Measurements from ENCODE around the gene PCSK1. TPM values are rescaled to one million over a fixed set of nuclear protein-coding genes. Genes with fewer than 3 reads are reported as not detected.

The PCSK1 gene
- polyA plus RNA-seq (2013), result 0.04 TPM

DNA sequence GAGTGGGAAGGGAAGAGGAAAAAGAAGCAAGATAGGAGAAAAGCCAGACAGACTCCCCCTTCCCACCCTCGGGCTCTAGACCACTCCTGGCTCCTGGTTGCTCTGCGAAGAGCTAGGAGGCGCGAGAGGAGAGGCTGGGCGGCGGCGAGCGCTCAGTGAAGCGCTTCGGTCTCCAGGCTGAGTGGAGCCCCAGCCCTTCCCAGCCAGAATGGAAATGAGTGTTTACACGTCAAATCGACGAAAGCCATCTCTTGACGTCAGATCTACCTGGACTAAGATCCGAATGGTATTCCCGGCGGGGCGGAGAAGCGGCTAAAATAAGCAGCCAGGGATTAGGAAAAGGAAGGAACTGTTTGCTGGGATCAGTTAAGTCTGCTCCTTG is at the start of gene PCSK1:
PCSK1 (minus strand) TSS at position 183 of the 382 bp plus-strand sequence. CDS start 206 bp downstream, outside the sequence.
- no peak within 1 kb of the TSS for H3K4me3 ChIP-seq (ENCODE audit: control insufficient read depth in 1 of 7, extremely low read depth in 1 of 7, insufficient read depth in 4 of 7, low read depth in 2 of 7, low read length in 6 of 7)
- H3K27ac ChIP-seq (ENCODE audit: insufficient read depth in 1 of 2, low read depth in 1 of 2, low read length in 2 of 2, poor library complexity in 1 of 2, severe bottlenecking in 2 of 2), result no peak within 1 kb of the TSS
- 9% methylated on average over 17 of the region's 19 CpGs for WGBS (ENCODE audit: insufficient coverage)
- peaks cover 19 to 62% (median 47%) of the 10 kb centered on the region in 5 experiments for H3K27me3 ChIP-seq (replicated peaks in 2 of 5; ENCODE audit: control insufficient read depth in 4 of 5, insufficient read depth in 5 of 5, low read length in 4 of 5)
- CTCF ChIA-PET, result no interaction called here
- DNase-seq, result no peak
- peaks cover 0 to 8% (median 7%) of the 10 kb centered on the region in 5 experiments for H3K9me3 ChIP-seq (ENCODE audit: control extremely low read depth in 1 of 5, control insufficient read depth in 4 of 5, insufficient read depth in 2 of 5, low read depth in 1 of 5, low read length in 4 of 5)
- H3K4me1 ChIP-seq (ENCODE audit: control extremely low read depth in 1 of 4, control insufficient read depth in 4 of 4, insufficient read depth in 4 of 4, low read length in 3 of 4), result no peaks in the 10 kb centered on the region
- POLR2A ChIA-PET, result no interaction called here
- H3K36me3 ChIP-seq (ENCODE audit: control insufficient read depth in 4 of 4, insufficient read depth in 4 of 4, low read length in 3 of 4), result no peaks in the 10 kb centered on the region

DNA sequence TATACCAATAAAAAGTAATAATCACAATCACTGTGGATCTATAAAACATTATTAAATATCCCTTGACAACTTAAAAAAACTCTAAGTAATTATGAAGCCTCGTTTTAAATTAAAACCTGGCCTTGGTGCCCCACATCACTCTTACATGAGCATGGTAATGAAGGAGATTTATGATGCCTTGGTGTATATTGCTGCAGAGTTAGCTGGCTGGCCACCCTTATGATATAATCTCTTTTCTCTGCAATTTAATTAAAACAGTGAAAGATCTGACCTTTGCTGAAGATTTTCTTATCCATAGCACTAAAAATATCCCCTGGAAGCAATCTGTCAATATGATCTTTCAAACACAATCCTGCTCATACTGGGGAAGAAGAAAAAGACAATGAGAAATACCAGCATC is 48.8 kb upstream of the PCSK1 start:
- no peak overlapping the region for H3K4me3 ChIP-seq (ENCODE audit: control insufficient read depth in 1 of 7, extremely low read depth in 1 of 7, insufficient read depth in 4 of 7, low read depth in 2 of 7, low read length in 6 of 7)
- H3K36me3 ChIP-seq (ENCODE audit: control insufficient read depth in 4 of 4, insufficient read depth in 4 of 4, low read length in 3 of 4), result no peaks in the 10 kb centered on the region
- CTCF ChIA-PET, result no interaction called here
- no peaks in the 10 kb centered on the region for H3K4me1 ChIP-seq (ENCODE audit: control extremely low read depth in 1 of 4, control insufficient read depth in 4 of 4, insufficient read depth in 4 of 4, low read length in 3 of 4)
- DNase-seq, result no peak
- WGBS (ENCODE audit: insufficient coverage), result no CpG with 5 or more reads among the region's 1 CpG
- no peak overlapping the region for H3K27ac ChIP-seq (ENCODE audit: insufficient read depth in 1 of 2, low read depth in 1 of 2, low read length in 2 of 2, poor library complexity in 1 of 2, severe bottlenecking in 2 of 2)
- no peaks in the 10 kb centered on the region for H3K27me3 ChIP-seq (replicated peaks in 2 of 5; ENCODE audit: control insufficient read depth in 4 of 5, insufficient read depth in 5 of 5, low read length in 4 of 5)
- H3K9me3 ChIP-seq (ENCODE audit: control extremely low read depth in 1 of 5, control insufficient read depth in 4 of 5, insufficient read depth in 2 of 5, low read depth in 1 of 5, low read length in 4 of 5), result no peaks in the 10 kb centered on the region
- POLR2A ChIA-PET, result no interaction called here

DNA sequence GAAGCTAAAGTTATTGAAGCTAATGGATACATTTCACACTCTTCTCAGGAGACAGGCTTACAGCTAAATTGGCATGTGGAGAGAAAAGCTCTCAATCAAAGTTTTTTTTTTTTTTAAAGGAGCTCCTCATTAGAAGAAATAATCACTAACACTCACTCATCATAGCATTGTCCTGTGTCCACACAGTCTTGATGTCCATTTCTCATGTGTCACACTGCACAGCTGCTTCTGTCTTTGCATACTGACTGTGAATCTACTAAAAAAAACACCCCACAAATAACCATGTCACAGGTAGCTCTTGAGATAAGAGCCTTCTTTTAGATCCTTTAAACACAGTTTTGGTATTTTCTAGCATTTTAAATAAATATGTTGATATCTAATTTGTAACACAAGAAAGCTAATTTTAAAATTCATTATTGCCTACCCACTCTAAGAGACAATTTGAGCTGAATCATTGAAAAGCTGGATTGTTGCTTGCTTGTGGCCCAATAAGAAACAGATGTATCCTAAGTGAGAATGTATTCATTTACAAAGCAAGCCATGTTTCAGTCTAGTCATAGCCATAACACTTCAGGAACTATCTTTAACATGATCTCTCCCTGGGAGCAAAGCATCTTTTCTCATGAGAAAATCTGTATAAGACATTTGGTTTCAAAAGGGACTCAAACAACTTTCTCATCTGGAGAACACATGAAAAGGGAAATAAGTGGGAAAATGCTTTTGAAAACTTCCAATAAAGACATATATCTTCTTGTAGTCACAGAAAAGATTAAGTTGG is 48.1 kb upstream of the PCSK1 start:
- ChIA-PET CTCF (no interaction called here), POLR2A (no interaction called here)
- no peaks in the 10 kb centered on the region for H3K36me3 ChIP-seq (ENCODE audit: control insufficient read depth in 4 of 4, insufficient read depth in 4 of 4, low read length in 3 of 4)

DNA sequence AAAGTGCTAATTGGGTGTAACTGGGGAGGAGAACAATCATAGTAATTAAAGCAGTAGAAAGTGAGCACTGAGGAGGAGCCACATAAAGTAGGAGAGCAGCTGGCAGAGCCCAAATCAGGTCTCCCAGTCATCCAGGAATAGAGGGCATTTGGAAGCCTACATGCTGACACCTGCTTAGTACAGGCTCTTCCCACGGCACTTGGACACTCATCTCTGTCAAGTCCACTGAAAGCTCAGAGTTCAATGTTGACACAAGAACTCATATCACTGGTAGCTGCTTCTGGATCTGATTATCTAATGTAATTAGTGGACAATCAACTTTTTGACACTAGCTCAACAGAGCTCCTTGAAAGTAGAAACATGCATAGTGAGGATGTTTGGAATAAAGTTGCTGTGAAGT is 45.9 kb upstream of the PCSK1 start:
- Histone ChIP-seq H3K9me3 (ENCODE audit: control extremely low read depth in 1 of 5, control insufficient read depth in 4 of 5, insufficient read depth in 2 of 5, low read depth in 1 of 5, low read length in 4 of 5) (no peaks in the 10 kb centered on the region), H3K36me3 (ENCODE audit: control insufficient read depth in 4 of 4, insufficient read depth in 4 of 4, low read length in 3 of 4) (no peaks in the 10 kb centered on the region), H3K4me3 (ENCODE audit: control insufficient read depth in 1 of 7, extremely low read depth in 1 of 7, insufficient read depth in 4 of 7, low read depth in 2 of 7, low read length in 6 of 7) (no peak overlapping the region), H3K27me3 (replicated peaks in 2 of 5; ENCODE audit: control insufficient read depth in 4 of 5, insufficient read depth in 5 of 5, low read length in 4 of 5) (no peaks in the 10 kb centered on the region), H3K27ac (ENCODE audit: insufficient read depth in 1 of 2, low read depth in 1 of 2, low read length in 2 of 2, poor library complexity in 1 of 2, severe bottlenecking in 2 of 2) (no peak overlapping the region), H3K4me1 (ENCODE audit: control extremely low read depth in 1 of 4, control insufficient read depth in 4 of 4, insufficient read depth in 4 of 4, low read length in 3 of 4) (no peaks in the 10 kb centered on the region)
- DNase-seq, result no peak
- ChIA-PET POLR2A (no interaction called here), CTCF (interaction anchor here (1.7 kb wide), 1 partner anchor 19 kb away, joined by 4 read pairs; no protein-coding TSS in a partner anchor)
- 100% methylated on average over 1 of the region's 1 CpG for WGBS (ENCODE audit: insufficient coverage)

More for the DNA sequence above, 48.1 kb upstream of the PCSK1 start:
- Histone ChIP-seq H3K4me1 (ENCODE audit: control extremely low read depth in 1 of 4, control insufficient read depth in 4 of 4, insufficient read depth in 4 of 4, low read length in 3 of 4) (no peaks in the 10 kb centered on the region), H3K4me3 (ENCODE audit: control insufficient read depth in 1 of 7, extremely low read depth in 1 of 7, insufficient read depth in 4 of 7, low read depth in 2 of 7, low read length in 6 of 7) (no peak overlapping the region), H3K27ac (ENCODE audit: insufficient read depth in 1 of 2, low read depth in 1 of 2, low read length in 2 of 2, poor library complexity in 1 of 2, severe bottlenecking in 2 of 2) (no peak overlapping the region), H3K27me3 (replicated peaks in 2 of 5; ENCODE audit: control insufficient read depth in 4 of 5, insufficient read depth in 5 of 5, low read length in 4 of 5) (no peaks in the 10 kb centered on the region), H3K9me3 (ENCODE audit: control extremely low read depth in 1 of 5, control insufficient read depth in 4 of 5, insufficient read depth in 2 of 5, low read depth in 1 of 5, low read length in 4 of 5) (no peaks in the 10 kb centered on the region)
- no peak for DNase-seq

DNA sequence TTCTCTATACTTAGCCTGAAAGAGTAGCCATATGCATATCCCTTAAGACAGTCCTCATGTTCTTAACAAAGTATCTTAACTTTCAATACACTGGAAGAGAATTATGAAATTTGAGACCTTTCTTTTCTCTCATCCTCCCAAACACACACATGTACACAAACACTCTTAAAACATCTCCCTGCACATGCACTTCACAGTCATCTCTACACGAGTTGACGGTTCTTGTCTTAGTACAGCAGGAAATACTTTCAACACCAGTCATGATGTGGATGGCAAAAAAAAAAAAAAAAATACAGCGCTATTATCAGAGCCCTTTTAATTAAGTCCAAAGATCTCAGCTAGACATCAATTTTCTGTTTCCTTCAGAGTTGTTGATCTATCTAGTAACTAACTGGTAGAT is 43.6 kb upstream of the PCSK1 start:
- Histone ChIP-seq H3K4me1 (ENCODE audit: control extremely low read depth in 1 of 4, control insufficient read depth in 4 of 4, insufficient read depth in 4 of 4, low read length in 3 of 4) (no peaks in the 10 kb centered on the region), H3K27ac (ENCODE audit: insufficient read depth in 1 of 2, low read depth in 1 of 2, low read length in 2 of 2, poor library complexity in 1 of 2, severe bottlenecking in 2 of 2) (no peak overlapping the region), H3K27me3 (replicated peaks in 2 of 5; ENCODE audit: control insufficient read depth in 4 of 5, insufficient read depth in 5 of 5, low read length in 4 of 5) (no peaks in the 10 kb centered on the region), H3K4me3 (ENCODE audit: control insufficient read depth in 1 of 7, extremely low read depth in 1 of 7, insufficient read depth in 4 of 7, low read depth in 2 of 7, low read length in 6 of 7) (no peak overlapping the region), H3K36me3 (ENCODE audit: control insufficient read depth in 4 of 4, insufficient read depth in 4 of 4, low read length in 3 of 4) (no peaks in the 10 kb centered on the region), H3K9me3 (ENCODE audit: control extremely low read depth in 1 of 5, control insufficient read depth in 4 of 5, insufficient read depth in 2 of 5, low read depth in 1 of 5, low read length in 4 of 5) (no peaks in the 10 kb centered on the region)
- ChIA-PET POLR2A (no interaction called here), CTCF (interaction anchor here (1.0 kb wide), 1 partner anchor 23 kb away, joined by 4 read pairs; no protein-coding TSS in a partner anchor)
- DNase-seq, result no peak
- 67% methylated on average over 2 of the region's 3 CpGs for WGBS (ENCODE audit: insufficient coverage)

DNA sequence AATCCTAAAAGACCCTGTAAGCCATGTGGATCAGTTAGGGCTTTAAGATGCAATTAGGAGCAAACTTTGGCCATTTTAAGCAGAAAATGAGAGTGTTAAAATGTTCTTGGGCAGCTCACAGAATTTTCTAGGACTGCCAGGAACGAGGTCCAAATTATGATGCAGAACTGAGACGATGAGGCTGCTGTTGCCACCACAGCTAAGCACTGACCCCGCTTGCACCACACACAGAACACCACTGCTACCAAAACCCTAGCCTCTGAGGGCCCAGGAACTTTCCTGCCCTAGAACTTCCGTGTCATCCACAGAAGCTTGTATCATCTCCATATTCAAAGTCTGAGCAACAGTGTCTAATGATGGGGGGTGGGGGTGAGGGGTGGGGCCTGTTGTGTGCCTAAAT is 41.0 kb upstream of the PCSK1 start:
- 90% methylated on average over 2 of the region's 4 CpGs for WGBS (ENCODE audit: insufficient coverage)
- DNase-seq, result no peak
- ChIA-PET POLR2A (no interaction called here), CTCF (no interaction called here)
- Histone ChIP-seq H3K9me3 (ENCODE audit: control extremely low read depth in 1 of 5, control insufficient read depth in 4 of 5, insufficient read depth in 2 of 5, low read depth in 1 of 5, low read length in 4 of 5) (no peaks in the 10 kb centered on the region), H3K36me3 (ENCODE audit: control insufficient read depth in 4 of 4, insufficient read depth in 4 of 4, low read length in 3 of 4) (no peaks in the 10 kb centered on the region), H3K4me1 (ENCODE audit: control extremely low read depth in 1 of 4, control insufficient read depth in 4 of 4, insufficient read depth in 4 of 4, low read length in 3 of 4) (no peaks in the 10 kb centered on the region), H3K4me3 (ENCODE audit: control insufficient read depth in 1 of 7, extremely low read depth in 1 of 7, insufficient read depth in 4 of 7, low read depth in 2 of 7, low read length in 6 of 7) (no peak overlapping the region), H3K27me3 (replicated peaks in 2 of 5; ENCODE audit: control insufficient read depth in 4 of 5, insufficient read depth in 5 of 5, low read length in 4 of 5) (no peaks in the 10 kb centered on the region), H3K27ac (ENCODE audit: insufficient read depth in 1 of 2, low read depth in 1 of 2, low read length in 2 of 2, poor library complexity in 1 of 2, severe bottlenecking in 2 of 2) (no peak overlapping the region)

DNA sequence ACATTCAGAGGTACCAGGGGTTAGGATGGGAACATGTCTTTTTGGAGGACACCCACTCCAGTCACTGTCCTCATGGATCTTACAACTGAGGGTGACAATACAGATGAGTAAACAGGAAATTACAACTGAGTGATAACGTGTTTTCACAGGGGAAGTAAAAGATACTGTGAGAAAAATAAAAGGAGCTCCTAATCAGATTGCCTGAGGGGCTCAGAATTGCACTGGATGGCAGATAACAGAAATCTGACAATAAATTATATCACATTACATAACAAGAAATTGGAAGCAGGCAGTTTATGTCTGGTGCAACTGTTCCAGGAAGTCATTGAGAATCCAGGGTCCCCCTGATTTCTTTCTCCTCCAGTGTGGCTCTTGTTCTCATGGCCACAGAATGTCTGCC is 40.1 kb upstream of the PCSK1 start:
- DNase-seq, result no peak
- Histone ChIP-seq H3K36me3 (ENCODE audit: control insufficient read depth in 4 of 4, insufficient read depth in 4 of 4, low read length in 3 of 4) (no peaks in the 10 kb centered on the region), H3K4me3 (ENCODE audit: control insufficient read depth in 1 of 7, extremely low read depth in 1 of 7, insufficient read depth in 4 of 7, low read depth in 2 of 7, low read length in 6 of 7) (no peak overlapping the region), H3K27me3 (replicated peaks in 2 of 5; ENCODE audit: control insufficient read depth in 4 of 5, insufficient read depth in 5 of 5, low read length in 4 of 5) (no peaks in the 10 kb centered on the region), H3K27ac (ENCODE audit: insufficient read depth in 1 of 2, low read depth in 1 of 2, low read length in 2 of 2, poor library complexity in 1 of 2, severe bottlenecking in 2 of 2) (no peak overlapping the region), H3K9me3 (ENCODE audit: control extremely low read depth in 1 of 5, control insufficient read depth in 4 of 5, insufficient read depth in 2 of 5, low read depth in 1 of 5, low read length in 4 of 5) (no peaks in the 10 kb centered on the region), H3K4me1 (ENCODE audit: control extremely low read depth in 1 of 4, control insufficient read depth in 4 of 4, insufficient read depth in 4 of 4, low read length in 3 of 4) (no peaks in the 10 kb centered on the region)
- WGBS (ENCODE audit: insufficient coverage), result no CpG with 5 or more reads among the region's 1 CpG
- POLR2A ChIA-PET, result no interaction called here
- CTCF ChIA-PET, result no interaction called here
